GM19395 (cell line): ENCODE measurements around the gene CSNK1A1L.
"Not testable (repeated sequence)": the region's sequence is repeated elsewhere in the genome, so short reads cannot be mapped to it uniquely, and the experiment has no call there.

Experiments used
- ATAC-seq: cut with Tn5 transposase; IDR thresholded peaks from one replicate; pipeline ENCODE4 v1.9.1; 2021; ENCODE audit warnings: mild to moderate bottlenecking, moderate library complexity; ENCODE audit not compliant: unreplicated experiment

The CSNK1A1L gene

GRCh38 chr13:37059848-37060192 lies 45.6 kb downstream of the CSNK1A1L start:
- peak; percentile 35 for ATAC-seq

DNA sequence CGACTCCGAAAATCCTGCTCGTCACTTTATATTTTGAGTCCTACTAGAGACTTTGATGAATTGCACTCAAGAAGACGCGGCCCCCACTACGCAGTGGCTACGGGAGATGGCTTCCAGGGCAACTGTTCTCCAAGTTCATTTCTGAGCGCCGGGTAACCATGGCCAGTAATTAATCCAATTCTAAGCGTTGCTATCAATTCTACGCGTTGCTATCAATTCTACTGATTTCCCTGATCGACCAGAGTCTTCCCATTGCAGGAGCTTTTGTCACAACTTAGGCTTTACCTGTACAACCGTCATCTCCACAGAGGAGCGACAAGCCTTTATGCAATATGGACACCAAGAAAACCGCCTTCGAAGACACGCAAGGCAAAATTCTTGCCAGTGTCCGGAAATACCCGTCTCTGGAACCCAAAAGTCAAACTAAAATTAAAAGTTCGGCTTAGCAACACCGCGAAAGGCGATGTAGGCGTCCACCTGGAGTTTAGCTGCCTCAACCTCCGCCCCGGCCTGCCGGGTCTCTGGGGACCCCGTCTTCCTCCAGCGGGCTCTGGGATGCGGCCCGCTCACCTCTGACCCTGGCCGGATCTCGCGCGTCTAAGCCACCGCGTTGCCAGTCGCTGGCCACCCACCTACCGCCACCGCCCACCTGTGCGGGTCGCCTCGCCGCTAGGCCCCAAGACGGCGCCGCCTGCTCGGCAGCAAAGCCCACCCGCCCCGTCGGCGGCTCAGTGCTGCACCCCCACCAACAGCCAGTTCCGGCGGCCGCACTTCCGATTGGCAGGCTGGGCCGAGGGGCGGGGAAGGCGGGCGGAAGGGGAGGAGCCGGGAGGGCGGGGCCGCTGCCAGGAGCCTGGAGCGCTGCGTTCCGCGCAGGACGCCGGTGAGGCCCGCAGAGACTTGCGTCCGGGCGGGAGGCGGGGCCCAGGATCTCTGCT lies 46.3 kb downstream of the CSNK1A1L start, which contains the start of gene SUPT20H:
Gene SUPT20H (minus strand): TSS at position 779 of the 938 bp plus-strand sequence. CDS start 8,198 bp downstream, outside the sequence.
- ATAC-seq: peak; percentile 96

DNA sequence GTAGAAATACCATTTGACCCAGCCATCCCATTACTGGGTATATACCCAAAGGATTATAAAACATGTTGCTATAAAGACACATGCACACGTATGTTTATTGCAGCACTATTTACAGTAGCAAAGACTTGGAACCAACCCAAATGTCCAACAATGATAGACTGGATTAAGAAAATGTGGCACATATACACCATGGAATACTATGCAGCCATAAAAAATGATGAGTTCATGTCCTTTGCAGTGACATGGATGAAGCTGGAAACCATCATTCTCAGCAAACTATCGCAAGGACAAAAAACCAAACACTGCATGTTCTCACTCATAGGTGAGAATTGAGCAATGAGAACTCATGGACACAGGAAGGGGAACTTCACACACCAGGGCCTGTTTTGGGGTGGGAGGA lies 49.2 kb downstream of the CSNK1A1L start:
- not testable (repeated sequence) for ATAC-seq
